Esophagus muscularis mucosa (tissue), 4 donors: Measurements from ENCODE around the gene RENBP. TPM values are rescaled to one million over a fixed set of nuclear protein-coding genes. Genes with fewer than 3 reads are reported as not detected.

Experiments
- DNase-seq: peaks from one replicate; pipeline ENCODE4 v3.0.0-alpha.2; 2017; ENCODE audit errors: extremely low spot score
- H3K27ac ChIP-seq, 4 donors: fragments of 200-600 bp; sonication (generic); replicated peaks in 1 of 4; 1 replicate in 3 of 4; 2 replicates in 1 of 4; pipeline ENCODE4 v1.5.1; 2016 to 2019; ENCODE audit warnings: mild to moderate bottlenecking in 1 of 4
- H3K27me3 ChIP-seq, 4 donors: fragments of 200-600 bp; sonication (generic); one replicate each; pipeline versions ENCODE4 v1.5.1 to v1.6.0; 2016 to 2019
- H3K36me3 ChIP-seq, 4 donors: fragments of 200-600 bp; sonication (generic); one replicate each; pipeline ENCODE4 v1.5.1; 2016 to 2019
- H3K4me1 ChIP-seq, 4 donors: fragments of 200-600 bp; sonication (generic); one replicate each; pipeline ENCODE4 v1.5.1; 2016 to 2019
- H3K4me3 ChIP-seq, 4 donors: fragments of 200-600 bp; sonication (generic); 1 replicate in 2 of 4; 2 replicates in 2 of 4; pipeline ENCODE4 v1.5.1; 2016 to 2019; ENCODE audit warnings: mild to moderate bottlenecking in 4 of 4, moderate library complexity in 1 of 4
- H3K9me3 ChIP-seq, 4 donors: fragments of 200-600 bp; sonication (generic); 1 replicate in 3 of 4; 2 replicates in 1 of 4; pipeline ENCODE4 v1.5.1; 2016 to 2019
- CTCF ChIP-seq, 3 experiments: fragments of 200-600 bp in 2 of 3; fragments of 450-650 bp in 1 of 3; sonication (generic) in 2 of 3; IDR thresholded peaks; one replicate each; pipeline ENCODE4 v1.5.1; 2017 to 2019; ENCODE audit warnings: antibody characterized with exemption in 3 of 3, mild to moderate bottlenecking in 2 of 3, moderate library complexity in 1 of 3
- EP300 ChIP-seq: sonication (generic); formaldehyde crosslinking; IDR thresholded peaks from one replicate; pipeline ENCODE4 v1.6.1; 2017; ENCODE audit warnings: antibody characterized with exemption
- POLR2A ChIP-seq: fragments of 450-650 bp; IDR thresholded peaks from one replicate; pipeline ENCODE4 v1.6.1; 2017; ENCODE audit warnings: antibody characterized with exemption, moderate library complexity, mild to moderate bottlenecking, low read depth
- POLR2AphosphoS5 ChIP-seq, 2 donors: sonication (generic); formaldehyde crosslinking; IDR thresholded peaks; one replicate each; pipeline ENCODE4 v1.6.1; 2017; ENCODE audit warnings: antibody characterized with exemption in 2 of 2
- WGBS: methylation state at CpG from one replicate; pipeline ENCODE4 v1.1.5; 2018; 5-methylcytosine and 5-hydroxymethylcytosine counted together
- intact Hi-C: fragments of 100-400 bp; cut with DNase I; formaldehyde crosslinking; loops from one replicate; pipeline ENCODE4 v1.15.1; 2023
- total RNA-seq, 4 donors: library from RNA; depleted of rRNA; stranded (reverse); fragments of >200 nt; gene quantifications; one replicate each; pipeline versions ENCODE4 v1.1.0 to v1.2.1, GENCODE V29; 2016

Gene RENBP
- total RNA-seq, 4 donors from 2014 or later = 8.0 to 12.6 (median 9.1) TPM

GRCh38 chrX:153941336-153942252 is 2.8 kb downstream of the RENBP start:
- no peak overlapping the region for H3K27ac ChIP-seq
- no peaks in the 10 kb centered on the region for H3K27me3 ChIP-seq
- no peaks in the 10 kb centered on the region for H3K36me3 ChIP-seq
- DNase-seq = no peak
- no peak for TF ChIP-seq POLR2A
- no peak for TF ChIP-seq POLR2AphosphoS5 (IDR thresholded peaks at IDR 0.05)
- intact Hi-C loops = no loop called here
- peak overlapping the region in 2 of 4 donors; percentile 9 to 25 for H3K4me3 ChIP-seq
- H3K4me1 ChIP-seq = peaks cover 0 to 13% (median 8%) of the 10 kb centered on the region in 4 donors
- 54% methylated on average over 20 of the region's 23 CpGs for WGBS
- no peaks in the 10 kb centered on the region for H3K9me3 ChIP-seq

GRCh38 chrX:153939573-153939972 is 4.9 kb downstream of the RENBP start:
- no peak for DNase-seq
- Histone ChIP-seq H3K36me3 (no peaks in the 10 kb centered on the region), H3K27ac (no peak overlapping the region), H3K4me1 (peaks cover 3 to 16% (median 14%) of the 10 kb centered on the region in 4 donors), H3K27me3 (no peaks in the 10 kb centered on the region), H3K9me3 (no peaks in the 10 kb centered on the region), H3K4me3 (no peak overlapping the region)
- intact Hi-C loops = no loop called here
- 72% methylated on average over 7 of the region's 7 CpGs for WGBS
- TF ChIP-seq POLR2AphosphoS5 (IDR thresholded peaks at IDR 0.05) = no peak
- no peak for TF ChIP-seq EP300
- no peak for TF ChIP-seq POLR2A
- TF ChIP-seq CTCF (IDR thresholded peaks at IDR 0.05) = no peak

GRCh38 chrX:153938226-153938786 is 6.1 kb downstream of the RENBP start:
- Histone ChIP-seq H3K27me3 (no peaks in the 10 kb centered on the region), H3K27ac (no peak overlapping the region), H3K4me1 (peaks cover 13 to 28% (median 17%) of the 10 kb centered on the region in 4 donors), H3K4me3 (no peak overlapping the region), H3K9me3 (no peaks in the 10 kb centered on the region), H3K36me3 (peaks cover 0 to 3% (median under 1%) of the 10 kb centered on the region in 4 donors)
- no peak for DNase-seq
- WGBS = 80% methylated on average over 10 of the region's 10 CpGs
- no peak for TF ChIP-seq EP300
- TF ChIP-seq POLR2A = no peak
- no peak for TF ChIP-seq CTCF (IDR thresholded peaks at IDR 0.05)
- TF ChIP-seq POLR2AphosphoS5 (IDR thresholded peaks at IDR 0.05) = no peak
- intact Hi-C loops = no loop called here

- DNase-seq = no peak
- Histone ChIP-seq H3K27ac (no peak overlapping the region), H3K4me1 (peaks cover 13 to 34% (median 20%) of the 10 kb centered on the region in 4 donors), H3K4me3 (no peak overlapping the region), H3K27me3 (no peaks in the 10 kb centered on the region), H3K36me3 (peaks cover 0 to 15% (median 10%) of the 10 kb centered on the region in 4 donors), H3K9me3 (no peaks in the 10 kb centered on the region)
- TF ChIP-seq POLR2A = no peak
- no peak for TF ChIP-seq EP300
- TF ChIP-seq CTCF (IDR thresholded peaks at IDR 0.05) = no peak
- no peak for TF ChIP-seq POLR2AphosphoS5 (IDR thresholded peaks at IDR 0.05)
- WGBS = 78% methylated on average over 3 of the region's 3 CpGs
- intact Hi-C loops = no loop called here
Observed at GRCh38 chrX:153937056-153937455, 7.4 kb downstream of the RENBP start.

- H3K4me1 ChIP-seq = peaks cover 13 to 30% (median 20%) of the 10 kb centered on the region in 4 donors
- peak overlapping the region; percentile 55 to 82 (median 63) for H3K27ac ChIP-seq
- H3K4me3 ChIP-seq = peak overlapping the region; percentile 68 to 92 (median 72)
- DNase-seq = no peak
- H3K36me3 ChIP-seq = peaks cover 0 to 32% (median 27%) of the 10 kb centered on the region in 4 donors
- no peaks in the 10 kb centered on the region for H3K9me3 ChIP-seq
- WGBS = 34% methylated on average over 24 of the region's 32 CpGs
- intact Hi-C loops = no loop called here
- no peaks in the 10 kb centered on the region for H3K27me3 ChIP-seq
- TF ChIP-seq EP300 (no peak), CTCF (IDR thresholded peaks at IDR 0.05) (no peak), POLR2A (no peak), POLR2AphosphoS5 (IDR thresholded peaks at IDR 0.05) (no peak)
Observed at GRCh38 chrX:153935326-153935851, 9.1 kb downstream of the RENBP start.
